NCI-H2107 (cell line): ENCODE measurements around the gene SDCBP2.

Experiments used
- DNase-seq: peaks from one replicate; lab custom pipeline; 2025; lab: John Stamatoyannopoulos, UW

Gene SDCBP2

GRCh38 chr20:1312308-1312707 is 16.6 kb downstream of the SDCBP2 start:
- DNase-seq = no peak

- DNase-seq = no peak
Measured at GRCh38 chr20:1310506-1311190, 18.3 kb downstream of the SDCBP2 start.

GRCh38 chr20:1310071-1310470 is 18.9 kb downstream of the SDCBP2 start:
- DNase-seq = no peak

GRCh38 chr20:1309439-1309847 is 19.5 kb downstream of the SDCBP2 start:
- DNase-seq = no peak

- DNase-seq = no peak
Measured at GRCh38 chr20:1308702-1309095, 20.2 kb downstream of the SDCBP2 start.

- DNase-seq = no peak
Measured at GRCh38 chr20:1308067-1308701, 20.8 kb downstream of the SDCBP2 start.

GRCh38 chr20:1307571-1307971 is 21.4 kb downstream of the SDCBP2 start:
- no peak for DNase-seq

- no peak for DNase-seq
Measured at GRCh38 chr20:1307171-1307570, 21.8 kb downstream of the SDCBP2 start.

- no peak for DNase-seq
Measured at GRCh38 chr20:1306316-1307135, 22.4 kb downstream of the SDCBP2 start.

- DNase-seq = no peak
Measured at GRCh38 chr20:1305712-1306111, 23.2 kb downstream of the SDCBP2 start.

GRCh38 chr20:1304710-1305515 is 24.0 kb downstream of the SDCBP2 start:
- DNase-seq = no peak

- no peak for DNase-seq
Measured at GRCh38 chr20:1302685-1303541, 26.0 kb downstream of the SDCBP2 start.

GRCh38 chr20:1301031-1301529 is 27.9 kb downstream of the SDCBP2 start:
- DNase-seq = no peak

- DNase-seq = no peak
Measured at GRCh38 chr20:1300083-1300840, 28.7 kb downstream of the SDCBP2 start.

- no peak for DNase-seq
Measured at GRCh38 chr20:1299522-1299921, 29.4 kb downstream of the SDCBP2 start.

- no peak for DNase-seq
Measured at GRCh38 chr20:1298888-1299511, 29.9 kb downstream of the SDCBP2 start.

- DNase-seq = no peak
Measured at GRCh38 chr20:1298166-1298565, 30.8 kb downstream of the SDCBP2 start.

- no peak for DNase-seq
Measured at GRCh38 chr20:1297486-1297885, 31.5 kb downstream of the SDCBP2 start.

GRCh38 chr20:1296922-1297321 is 32.0 kb downstream of the SDCBP2 start:
- no peak for DNase-seq

GRCh38 chr20:1296117-1296610 is 32.8 kb downstream of the SDCBP2 start:
- DNase-seq = no peak
